Measurements from ENCODE around the gene ZNF777.
"Not testable (repeated sequence)": the region's sequence is repeated elsewhere in the genome, so short reads cannot be mapped to it uniquely, and the experiment has no call there.

Gene ZNF777

DNA sequence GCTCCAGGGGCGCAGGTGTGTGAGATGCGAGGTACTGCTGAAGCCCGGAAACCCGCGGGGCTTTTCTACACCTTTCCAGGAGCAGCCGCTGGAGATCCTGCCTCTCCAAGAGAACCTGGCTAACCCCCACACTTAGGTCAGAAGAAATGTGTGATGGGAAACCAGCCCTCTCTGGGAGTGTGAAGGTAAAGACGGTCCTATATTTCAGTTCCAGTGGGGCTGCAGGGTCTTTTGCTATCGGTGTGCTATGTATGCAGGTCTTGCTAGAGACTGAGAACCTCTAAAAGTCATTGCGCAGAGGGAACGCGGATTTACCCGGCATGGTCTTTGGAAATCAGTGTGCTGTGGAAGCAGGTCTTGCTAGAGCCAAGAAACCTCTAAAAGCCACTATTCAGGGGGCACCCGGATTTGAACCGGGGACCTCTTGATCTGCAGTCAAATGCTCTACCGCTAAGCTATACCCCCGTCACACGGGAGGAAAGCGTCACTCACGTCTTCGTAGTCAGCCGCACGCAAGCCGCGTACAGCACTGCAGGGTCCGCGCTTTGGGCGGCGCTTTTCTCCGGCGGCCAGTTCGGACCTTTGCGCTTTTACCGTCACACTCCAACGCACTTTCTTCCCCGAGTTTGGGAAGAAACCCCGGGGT, 46.0 kb downstream of the ZNF777 start:
- DNase-seq (ENCODE audit: low read depth), result peak; percentile 26

DNA sequence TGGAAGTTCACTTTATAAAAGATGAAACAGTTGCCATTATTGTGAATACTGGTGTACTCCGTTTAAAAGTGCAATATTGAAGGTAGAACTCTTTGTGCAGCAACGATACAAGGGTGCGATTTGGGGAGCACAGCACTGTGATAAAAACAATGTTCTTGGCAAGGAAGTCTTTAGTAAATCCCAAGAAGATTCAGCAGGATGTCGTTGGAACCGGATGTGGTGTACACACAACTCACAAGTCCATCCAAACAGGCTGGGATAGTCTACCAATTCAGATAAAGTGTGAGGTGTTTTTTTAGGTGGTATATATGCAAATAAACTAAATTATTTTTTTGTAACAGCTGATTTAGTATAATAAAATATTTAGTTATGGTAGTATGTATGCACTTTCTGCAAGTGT, 46.7 kb downstream of the ZNF777 start:
- no peak for DNase-seq (ENCODE audit: low read depth)

DNA sequence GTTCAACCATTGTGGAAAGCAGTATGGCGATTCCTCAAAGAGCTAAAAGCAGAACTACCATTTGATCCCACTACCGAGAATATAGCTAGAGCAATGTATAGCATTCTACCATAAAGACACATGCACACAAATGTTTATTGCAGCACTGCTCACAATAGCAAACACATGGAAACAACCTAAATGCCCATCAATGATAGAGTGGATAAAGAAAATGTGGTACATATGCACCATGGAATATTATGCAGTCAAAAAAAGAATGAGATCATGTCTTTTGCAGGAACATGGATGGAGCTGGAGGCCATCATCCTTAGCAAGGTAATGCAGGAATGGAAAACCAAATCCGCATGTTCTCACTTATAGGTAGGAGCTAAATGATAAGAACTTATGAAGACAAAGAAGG, 47.8 kb downstream of the ZNF777 start:
- not testable (repeated sequence) for DNase-seq (ENCODE audit: low read depth)

DNA sequence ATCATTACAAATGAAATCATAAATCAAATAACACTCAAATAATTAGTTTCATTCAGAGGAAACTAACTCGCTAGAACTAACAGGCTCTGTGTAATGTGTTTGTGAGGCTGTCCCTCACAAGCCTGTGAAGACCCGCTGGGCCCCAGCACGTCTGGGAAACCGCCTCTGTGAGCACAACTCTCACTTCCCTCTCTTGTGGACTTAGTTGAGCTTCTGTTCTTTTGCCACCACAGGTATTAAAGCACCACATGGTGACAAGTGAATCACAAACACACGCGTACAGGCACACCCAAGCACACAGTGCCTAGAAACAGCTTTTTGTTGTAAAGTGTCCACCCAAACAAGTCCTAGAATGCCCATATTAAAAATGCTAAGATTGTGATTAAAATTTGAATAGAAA, 51.0 kb downstream of the ZNF777 start:
- DNase-seq (ENCODE audit: low read depth), result no peak

DNA sequence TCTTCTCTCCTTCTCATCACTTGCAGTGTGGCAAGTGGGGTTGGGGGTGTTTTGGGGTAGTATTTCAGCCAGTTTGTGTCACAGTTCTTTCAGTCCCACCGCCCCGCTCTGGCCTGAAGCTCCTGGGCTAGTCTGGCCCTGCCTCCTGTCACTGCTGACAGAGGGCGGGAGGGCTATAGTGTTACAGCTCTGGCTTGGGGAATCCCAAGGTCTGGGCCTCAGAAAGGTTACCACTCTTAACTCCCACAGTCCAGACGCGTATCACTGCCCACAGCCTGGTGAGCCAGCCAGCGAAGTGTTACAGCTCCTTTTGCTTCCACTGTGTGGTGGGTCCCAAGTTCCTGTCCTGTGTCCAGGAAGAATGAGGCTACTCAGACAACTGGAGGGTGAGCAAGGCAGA, 56.0 kb downstream of the ZNF777 start:
- no peak for DNase-seq (ENCODE audit: low read depth)

DNA sequence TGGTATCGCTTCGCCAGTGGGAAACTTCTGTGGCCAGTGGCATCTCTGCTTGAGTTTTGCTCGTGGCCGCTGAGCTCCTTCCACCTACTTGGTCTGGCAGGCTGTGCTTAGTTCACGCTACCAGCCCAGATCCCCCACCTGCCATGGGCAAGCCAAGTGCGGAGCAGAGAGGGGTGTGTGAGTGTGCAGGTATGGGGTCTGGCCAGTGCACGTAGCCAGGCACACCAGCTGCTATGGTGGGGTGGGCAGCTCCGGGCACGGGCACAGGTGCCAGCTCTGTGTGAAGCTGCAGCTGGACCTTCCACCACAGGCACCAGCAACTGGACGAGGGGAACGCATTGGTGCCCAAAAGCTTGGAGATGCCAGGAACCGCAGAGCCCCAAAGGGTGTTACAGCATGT, 56.5 kb downstream of the ZNF777 start:
- no peak for DNase-seq (ENCODE audit: low read depth)

DNA sequence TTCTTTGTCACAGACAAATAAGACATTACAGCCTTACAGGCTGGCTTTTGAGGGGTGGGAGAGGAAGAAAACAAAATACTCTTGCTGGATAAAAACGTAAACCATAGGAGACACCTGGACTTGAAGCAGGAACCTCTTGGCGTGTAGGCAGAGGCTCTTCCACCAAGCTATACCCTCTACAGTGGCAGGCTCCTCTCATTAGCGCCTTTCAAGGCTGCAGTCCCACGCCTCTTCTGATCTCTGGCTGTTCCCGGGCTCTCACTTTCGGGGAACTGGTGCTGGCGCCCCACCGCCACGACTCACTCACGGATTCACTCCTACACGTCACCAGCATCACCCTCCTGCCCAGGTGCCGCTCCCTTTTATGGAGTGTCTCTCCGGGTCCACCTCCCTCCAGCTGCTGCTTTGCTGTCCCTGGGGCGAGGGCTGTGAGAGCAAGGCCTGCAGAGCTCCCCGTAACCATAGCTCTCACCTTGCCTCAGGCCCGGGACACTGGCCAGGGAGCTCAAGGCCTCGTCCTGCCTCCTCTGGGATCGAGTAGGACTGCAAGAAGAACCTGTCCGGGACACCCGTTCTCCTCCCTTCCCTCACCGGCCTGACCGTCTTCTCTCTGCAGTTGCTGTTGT, 62.6 kb downstream of the ZNF777 start:
- no peak for DNase-seq (ENCODE audit: low read depth)

DNA sequence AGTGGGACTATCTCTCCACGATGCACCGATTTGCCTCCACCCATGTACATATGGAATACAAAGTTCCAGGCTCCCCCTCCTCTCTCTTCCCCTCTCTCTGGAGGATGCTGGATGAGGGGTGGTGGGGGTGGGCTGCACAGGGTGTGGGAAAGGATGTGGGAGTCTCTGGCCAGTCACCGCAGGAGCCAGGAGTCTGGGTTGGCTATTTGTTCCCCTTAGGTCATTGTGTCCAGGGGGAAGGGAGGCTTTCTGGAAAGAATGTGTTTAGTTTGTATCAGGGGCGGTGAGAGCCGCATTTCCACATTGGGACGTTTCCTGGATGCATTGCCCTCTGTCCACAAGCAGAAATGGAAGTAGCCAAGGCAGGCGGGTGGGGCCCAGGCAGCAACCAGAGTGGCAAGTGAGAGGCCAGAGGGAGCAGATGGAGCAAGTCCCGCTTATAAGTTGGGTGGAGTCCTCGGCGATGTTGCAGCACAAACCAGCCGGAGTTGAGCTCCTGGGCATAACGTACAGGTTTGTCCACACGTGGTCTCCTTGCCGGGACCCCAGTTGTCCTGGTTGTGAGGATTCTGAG, 63.3 kb downstream of the ZNF777 start:
- no peak for DNase-seq (ENCODE audit: low read depth)

DNA sequence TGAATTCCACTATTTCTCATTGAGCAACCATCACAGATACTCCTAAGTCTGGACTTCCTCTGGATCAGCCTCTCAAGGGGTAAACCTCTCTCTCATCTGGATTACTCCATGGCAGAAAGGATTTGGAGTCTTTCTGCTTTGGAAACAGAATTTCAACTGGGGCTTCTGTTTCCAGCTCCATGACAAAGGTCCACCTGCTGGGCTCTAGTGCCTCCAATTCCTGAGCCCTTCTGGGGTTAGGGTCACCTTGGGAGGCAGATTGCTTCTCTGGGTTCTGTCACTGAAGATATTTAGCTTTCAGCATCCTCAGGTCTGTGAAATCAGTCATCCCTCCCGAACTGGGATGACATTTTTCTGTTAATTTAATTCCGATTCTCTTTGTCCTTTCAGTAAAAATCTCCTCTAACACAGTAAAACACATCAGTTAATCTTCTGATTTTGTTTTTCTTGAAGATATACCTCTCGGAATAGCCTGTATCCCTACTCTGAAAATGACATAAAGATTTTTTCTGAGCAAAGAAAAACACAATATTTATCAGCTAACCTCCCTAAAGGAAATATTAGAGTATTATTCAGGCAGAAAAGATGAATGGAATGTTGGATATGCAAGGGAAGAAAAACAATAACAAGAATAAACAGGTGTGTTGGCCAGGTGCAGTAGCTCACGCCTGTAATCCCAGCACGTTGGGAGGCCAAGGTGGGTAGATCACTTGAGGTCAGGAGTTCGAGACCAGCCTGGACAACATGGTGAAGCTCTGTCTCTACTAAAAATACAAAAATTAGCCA, 72.1 kb downstream of the ZNF777 start:
- not testable (repeated sequence) for DNase-seq (ENCODE audit: low read depth)

DNA sequence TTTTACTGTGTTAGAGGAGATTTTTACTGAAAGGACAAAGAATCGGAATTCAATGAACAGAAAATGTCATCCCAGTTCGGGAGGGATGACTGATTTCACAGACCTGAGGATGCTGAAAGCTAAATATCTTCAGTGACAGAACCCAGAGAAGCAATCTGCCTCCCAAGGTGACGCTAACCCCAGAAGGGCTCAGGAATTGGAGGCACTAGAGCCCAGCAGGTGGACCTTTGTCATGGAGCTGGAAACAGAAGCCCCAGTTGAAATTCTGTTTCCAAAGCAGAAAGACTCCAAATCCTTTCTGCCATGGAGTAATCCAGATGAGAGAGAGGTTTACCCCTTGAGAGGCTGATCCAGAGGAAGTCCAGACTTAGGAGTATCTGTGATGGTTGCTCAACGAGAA, 74.3 kb downstream of the ZNF777 start:
- DNase-seq (ENCODE audit: low read depth), result not testable (repeated sequence)

DNA sequence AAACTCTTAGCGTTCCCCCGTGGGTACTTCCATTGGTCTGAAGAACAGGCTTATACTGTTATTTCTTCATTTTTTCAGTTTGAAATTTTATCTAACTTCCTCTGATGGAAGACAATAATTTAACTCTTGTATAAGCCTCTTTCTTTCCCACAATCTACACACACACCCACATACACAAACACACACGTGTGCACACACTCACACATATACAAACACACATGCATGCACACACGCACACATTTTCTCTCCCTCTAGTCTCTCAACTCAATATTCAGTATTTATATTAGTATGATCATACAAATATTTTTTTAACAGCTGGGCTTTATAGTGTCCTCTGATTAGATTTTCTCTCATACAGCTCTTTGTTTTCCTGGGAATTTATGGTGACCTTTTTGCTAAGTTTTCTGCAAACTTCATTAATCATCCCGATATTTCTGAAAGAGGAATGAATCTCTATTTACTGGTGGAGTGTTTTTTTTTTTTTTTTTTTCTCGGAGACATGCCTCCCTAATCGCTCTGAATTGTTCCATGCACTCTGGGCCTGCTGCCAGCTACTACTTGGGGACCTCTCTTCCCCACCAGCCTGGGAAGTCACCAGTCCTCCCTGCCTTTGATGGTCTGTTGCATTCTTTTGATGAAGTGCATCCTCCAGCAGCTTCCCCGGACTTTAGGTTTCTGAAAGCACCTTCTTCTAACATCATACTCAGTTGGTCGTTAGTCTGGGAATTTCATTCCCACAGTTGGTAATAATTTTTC, 75.5 kb downstream of the ZNF777 start:
- DNase-seq (ENCODE audit: low read depth), result no peak
